22Rv1 (cell line): ENCODE results near the gene FAM50B.

Experiments used
- ZFX ChIP-seq: fragments of 450-650 bp; IDR thresholded peaks from 2 replicates; pipeline ENCODE4 v1.6.1; 2017; ENCODE audit warnings: antibody characterized with exemption, borderline replicate concordance
- TF ChIP-seq, protein P1 (sequence below): fragments of 450-650 bp; IDR thresholded peaks from 2 replicates; pipeline ENCODE4 v1.5.1; 2017; ENCODE audit warnings: mild to moderate bottlenecking

DNA sequence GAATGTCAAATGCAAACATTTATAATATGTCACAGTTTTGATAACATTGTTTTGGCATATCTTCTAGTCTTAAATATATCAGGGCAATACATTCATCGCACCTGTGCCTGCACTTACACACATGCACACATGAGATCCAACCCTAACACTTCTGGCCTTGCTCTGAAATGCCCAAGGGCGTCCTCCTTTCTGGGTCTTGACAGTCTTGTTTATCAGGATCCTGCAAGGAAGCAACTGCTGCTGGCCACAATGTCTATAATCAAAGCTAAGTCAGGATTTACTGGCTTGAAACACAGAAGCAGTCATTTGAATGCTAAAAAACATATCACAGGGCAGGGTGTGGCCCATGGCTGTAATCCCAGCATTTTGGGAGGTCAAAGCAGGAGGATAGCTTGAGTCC, 32.9 kb upstream of the FAM50B start:
- TF ChIP-seq, protein P1, sequence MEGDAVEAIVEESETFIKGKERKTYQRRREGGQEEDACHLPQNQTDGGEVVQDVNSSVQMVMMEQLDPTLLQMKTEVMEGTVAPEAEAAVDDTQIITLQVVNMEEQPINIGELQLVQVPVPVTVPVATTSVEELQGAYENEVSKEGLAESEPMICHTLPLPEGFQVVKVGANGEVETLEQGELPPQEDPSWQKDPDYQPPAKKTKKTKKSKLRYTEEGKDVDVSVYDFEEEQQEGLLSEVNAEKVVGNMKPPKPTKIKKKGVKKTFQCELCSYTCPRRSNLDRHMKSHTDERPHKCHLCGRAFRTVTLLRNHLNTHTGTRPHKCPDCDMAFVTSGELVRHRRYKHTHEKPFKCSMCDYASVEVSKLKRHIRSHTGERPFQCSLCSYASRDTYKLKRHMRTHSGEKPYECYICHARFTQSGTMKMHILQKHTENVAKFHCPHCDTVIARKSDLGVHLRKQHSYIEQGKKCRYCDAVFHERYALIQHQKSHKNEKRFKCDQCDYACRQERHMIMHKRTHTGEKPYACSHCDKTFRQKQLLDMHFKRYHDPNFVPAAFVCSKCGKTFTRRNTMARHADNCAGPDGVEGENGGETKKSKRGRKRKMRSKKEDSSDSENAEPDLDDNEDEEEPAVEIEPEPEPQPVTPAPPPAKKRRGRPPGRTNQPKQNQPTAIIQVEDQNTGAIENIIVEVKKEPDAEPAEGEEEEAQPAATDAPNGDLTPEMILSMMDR: no peak
- no peak for TF ChIP-seq ZFX
